ENCODE measurements around the gene PHKG2.

Gene PHKG2

GRCh38 chr16:30724641-30725417 is 23.4 kb upstream of the PHKG2 start:
- no peak for TF ChIP-seq CTCF (IDR thresholded peaks at IDR 0.05; ENCODE audit: extremely low read depth, insufficient read depth, missing control alignments)
- DNase-seq (ENCODE audit: low spot score), result no peak
- in situ Hi-C loops (cut with MboI; ENCODE audit: low pct_unique_long_range_greater_than_20kb, low sequenced_read_pairs, unreplicated experiment), result no loop called here

GRCh38 chr16:30725418-30725792 is 22.8 kb upstream of the PHKG2 start:
- DNase-seq (ENCODE audit: low spot score), result no peak
- in situ Hi-C loops (cut with MboI; ENCODE audit: low pct_unique_long_range_greater_than_20kb, low sequenced_read_pairs, unreplicated experiment), result no loop called here
- TF ChIP-seq CTCF (IDR thresholded peaks at IDR 0.05; ENCODE audit: extremely low read depth, insufficient read depth, missing control alignments), result no peak

- in situ Hi-C loops (cut with MboI; ENCODE audit: low pct_unique_long_range_greater_than_20kb, low sequenced_read_pairs, unreplicated experiment), result no loop called here
- no peak for DNase-seq (ENCODE audit: low spot score)
- no peak for TF ChIP-seq CTCF (IDR thresholded peaks at IDR 0.05; ENCODE audit: extremely low read depth, insufficient read depth, missing control alignments)
Observed at GRCh38 chr16:30728321-30728720, 19.9 kb upstream of the PHKG2 start.

- in situ Hi-C loops (cut with MboI; ENCODE audit: low pct_unique_long_range_greater_than_20kb, low sequenced_read_pairs, unreplicated experiment), result no loop called here
- no peak for TF ChIP-seq CTCF (IDR thresholded peaks at IDR 0.05; ENCODE audit: extremely low read depth, insufficient read depth, missing control alignments)
- DNase-seq (ENCODE audit: low spot score), result no peak
Observed at GRCh38 chr16:30728899-30729672, 19.1 kb upstream of the PHKG2 start.

- DNase-seq (ENCODE audit: low spot score), result no peak
- no peak for TF ChIP-seq CTCF (IDR thresholded peaks at IDR 0.05; ENCODE audit: extremely low read depth, insufficient read depth, missing control alignments)
- in situ Hi-C loops (cut with MboI; ENCODE audit: low pct_unique_long_range_greater_than_20kb, low sequenced_read_pairs, unreplicated experiment), result no loop called here
Observed at GRCh38 chr16:30731411-30731810, 16.8 kb upstream of the PHKG2 start.

- in situ Hi-C loops (cut with MboI; ENCODE audit: low pct_unique_long_range_greater_than_20kb, low sequenced_read_pairs, unreplicated experiment), result no loop called here
- no peak for DNase-seq (ENCODE audit: low spot score)
- no peak for TF ChIP-seq CTCF (IDR thresholded peaks at IDR 0.05; ENCODE audit: extremely low read depth, insufficient read depth, missing control alignments)
Observed at GRCh38 chr16:30736995-30737793, 11.0 kb upstream of the PHKG2 start.

All from GM13977 (cell line).